Stimulated activated CD4-positive, alpha-beta T cell treated with anti-CD3 and anti-CD28 coated beads, Interleukin-15, amount 100 ng/mL, for 24 hours (primary cell): ENCODE measurements around the gene TREH.
"Not testable (repeated sequence)": the region's sequence is repeated elsewhere in the genome, so short reads cannot be mapped to it uniquely, and the experiment has no call there.

Source experiments
- DNase-seq: peaks from one replicate; pipeline ENCODE4 v3.0.0-alpha.2; 2020

TREH gene, protein sequence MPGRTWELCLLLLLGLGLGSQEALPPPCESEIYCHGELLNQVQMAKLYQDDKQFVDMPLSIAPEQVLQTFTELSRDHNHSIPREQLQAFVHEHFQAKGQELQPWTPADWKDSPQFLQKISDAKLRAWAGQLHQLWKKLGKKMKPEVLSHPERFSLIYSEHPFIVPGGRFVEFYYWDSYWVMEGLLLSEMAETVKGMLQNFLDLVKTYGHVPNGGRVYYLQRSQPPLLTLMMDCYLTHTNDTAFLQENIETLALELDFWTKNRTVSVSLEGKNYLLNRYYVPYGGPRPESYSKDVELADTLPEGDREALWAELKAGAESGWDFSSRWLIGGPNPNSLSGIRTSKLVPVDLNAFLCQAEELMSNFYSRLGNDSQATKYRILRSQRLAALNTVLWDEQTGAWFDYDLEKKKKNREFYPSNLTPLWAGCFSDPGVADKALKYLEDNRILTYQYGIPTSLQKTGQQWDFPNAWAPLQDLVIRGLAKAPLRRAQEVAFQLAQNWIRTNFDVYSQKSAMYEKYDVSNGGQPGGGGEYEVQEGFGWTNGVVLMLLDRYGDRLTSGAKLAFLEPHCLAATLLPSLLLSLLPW

DNA sequence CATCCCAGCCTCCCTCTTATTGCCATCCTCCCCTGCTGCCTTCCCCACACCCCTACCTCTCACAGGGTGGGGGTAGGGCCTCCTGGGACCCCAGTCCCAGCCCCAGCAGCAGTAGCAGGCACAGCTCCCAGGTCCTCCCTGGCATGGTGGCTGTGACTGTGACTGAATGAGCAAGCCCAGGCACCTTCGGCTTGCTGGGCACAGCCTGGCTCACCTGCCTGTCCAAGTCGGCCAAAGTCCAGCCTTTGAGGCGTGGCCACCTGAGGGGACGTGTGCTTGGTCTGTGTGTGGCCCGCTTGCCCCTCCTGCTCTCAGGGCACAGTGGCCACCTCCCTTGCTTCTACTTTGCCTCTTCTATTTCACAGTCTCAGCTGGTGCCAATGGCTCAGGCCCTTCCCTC, at the start of gene TREH:
Gene TREH (minus strand): TSS at position 168 of the 400 bp plus-strand sequence. CDS start 23 bp downstream, at position 145.
- no peak for DNase-seq

DNA sequence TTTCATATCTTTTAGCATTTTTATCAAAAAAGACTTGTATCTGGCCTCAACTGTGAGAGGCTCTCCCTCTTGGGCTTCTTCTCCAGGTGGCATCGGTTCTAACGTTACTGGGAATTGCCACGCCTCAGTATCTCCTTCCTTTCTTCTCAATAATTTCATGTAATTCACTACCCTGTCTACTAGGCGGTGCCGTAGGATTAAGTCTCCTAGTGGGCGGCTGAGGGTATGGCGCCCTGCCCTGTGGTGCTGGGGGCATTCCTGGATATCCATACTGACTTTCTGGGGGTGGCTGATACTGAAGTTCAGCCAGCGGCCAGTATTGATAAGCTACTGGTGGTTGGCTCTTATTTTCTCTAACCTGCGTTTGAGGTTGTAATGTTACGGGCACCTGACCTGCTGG, 48.7 kb upstream of the TREH start:
- not testable (repeated sequence) for DNase-seq

- not testable (repeated sequence) for DNase-seq
Measured at GRCh38 chr11:118727721-118728066, 48.2 kb upstream of the TREH start.

DNA sequence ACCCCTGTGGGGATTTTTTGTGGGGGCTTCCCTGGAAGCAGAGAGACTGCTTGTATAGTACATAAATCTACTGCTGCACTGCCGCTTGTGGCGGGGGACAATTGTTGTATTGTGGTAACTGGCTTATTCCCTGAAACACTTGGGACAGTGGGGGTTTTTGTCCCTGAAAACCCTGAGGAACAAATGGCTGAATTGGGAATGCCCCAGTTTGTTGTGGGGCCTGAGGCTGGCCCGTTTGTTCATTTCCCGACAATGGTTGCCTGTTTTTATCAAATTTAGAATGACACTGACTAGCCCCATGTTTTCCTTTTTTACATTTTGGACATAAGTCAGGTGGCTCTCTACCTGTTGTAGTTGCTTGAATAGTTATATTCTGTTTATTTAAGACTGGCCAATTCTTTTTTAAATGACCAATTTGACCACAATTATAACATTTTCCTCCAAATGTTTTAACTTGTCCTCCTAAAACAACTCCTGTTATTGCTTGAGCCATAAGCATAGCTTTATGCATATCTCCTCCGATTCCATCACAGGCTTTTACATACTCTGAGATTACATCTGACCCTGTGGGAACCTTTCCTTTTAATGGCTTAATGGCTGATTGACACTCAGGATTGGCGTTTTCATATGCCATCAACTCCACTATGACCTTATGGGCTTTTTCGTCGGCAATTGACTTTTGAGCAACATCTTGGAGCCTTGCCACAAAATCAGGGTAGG, 47.7 kb upstream of the TREH start:
- not testable (repeated sequence) for DNase-seq

GRCh38 chr11:118721478-118722015, 42.1 kb upstream of the TREH start:
- DNase-seq, result not testable (repeated sequence)

GRCh38 chr11:118720740-118721139, 41.3 kb upstream of the TREH start:
- not testable (repeated sequence) for DNase-seq

GRCh38 chr11:118720078-118720477, 40.6 kb upstream of the TREH start:
- not testable (repeated sequence) for DNase-seq

DNA sequence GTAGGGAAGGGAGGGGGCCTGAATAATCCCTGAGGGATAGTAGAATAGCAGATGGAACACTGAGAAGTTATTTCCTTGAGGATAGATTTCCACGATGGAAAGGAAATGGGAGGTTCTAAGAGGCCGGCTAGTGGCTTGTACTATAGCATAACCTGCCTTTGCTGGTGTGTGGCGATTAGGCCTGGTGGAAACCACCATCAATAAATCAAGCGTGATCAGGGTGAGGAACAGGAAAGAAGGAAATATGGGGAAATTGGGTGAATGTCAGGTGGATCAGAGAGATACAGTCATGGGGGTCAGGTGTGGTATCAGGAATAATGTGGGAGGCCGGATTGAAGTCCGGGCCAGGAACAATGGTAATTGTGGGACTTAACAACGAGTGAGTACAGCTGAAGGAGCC, 39.1 kb upstream of the TREH start:
- not testable (repeated sequence) for DNase-seq

GRCh38 chr11:118717733-118718132, 38.3 kb upstream of the TREH start:
- not testable (repeated sequence) for DNase-seq

DNA sequence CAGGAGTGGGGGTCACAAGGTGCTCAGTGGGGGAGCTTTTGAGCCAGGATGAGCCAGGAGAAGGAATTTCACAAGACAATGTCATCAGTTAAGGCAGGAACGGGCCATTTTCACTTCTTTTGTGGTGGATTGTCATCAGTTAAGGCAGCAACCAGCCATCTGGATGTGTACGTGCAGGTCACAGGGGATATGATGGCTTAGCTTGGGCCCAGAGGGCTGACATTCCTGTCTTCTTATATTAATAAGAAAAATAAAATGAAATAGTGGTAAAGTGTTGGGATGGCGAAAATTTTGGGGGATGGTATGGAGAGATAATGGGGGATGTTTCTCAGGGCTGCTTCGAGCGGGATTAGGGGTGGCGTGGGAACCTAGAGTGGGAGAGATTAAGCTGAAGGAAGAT, 37.8 kb upstream of the TREH start:
- DNase-seq, result not testable (repeated sequence)

DNA sequence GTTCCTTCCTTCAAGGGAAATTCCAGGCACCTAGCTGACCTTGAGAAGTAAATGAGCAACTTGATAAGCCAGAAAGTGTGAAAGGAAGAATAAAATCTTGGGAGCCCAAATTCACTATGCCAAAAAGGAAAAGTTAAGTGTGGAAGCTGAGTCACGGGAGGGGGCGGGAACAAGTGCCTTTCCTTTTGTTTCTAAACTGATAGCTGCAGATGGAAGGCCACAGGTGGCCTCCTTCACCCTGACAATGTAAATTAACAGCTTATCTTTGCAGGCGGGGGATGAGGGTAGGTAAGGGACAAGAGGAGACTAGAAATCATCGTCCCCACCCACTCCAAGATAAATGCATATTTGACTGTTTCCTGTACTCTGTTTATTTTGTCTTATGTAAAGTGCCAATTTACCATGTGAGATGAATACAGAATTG, 36.4 kb upstream of the TREH start:
- DNase-seq, result no peak

DNA sequence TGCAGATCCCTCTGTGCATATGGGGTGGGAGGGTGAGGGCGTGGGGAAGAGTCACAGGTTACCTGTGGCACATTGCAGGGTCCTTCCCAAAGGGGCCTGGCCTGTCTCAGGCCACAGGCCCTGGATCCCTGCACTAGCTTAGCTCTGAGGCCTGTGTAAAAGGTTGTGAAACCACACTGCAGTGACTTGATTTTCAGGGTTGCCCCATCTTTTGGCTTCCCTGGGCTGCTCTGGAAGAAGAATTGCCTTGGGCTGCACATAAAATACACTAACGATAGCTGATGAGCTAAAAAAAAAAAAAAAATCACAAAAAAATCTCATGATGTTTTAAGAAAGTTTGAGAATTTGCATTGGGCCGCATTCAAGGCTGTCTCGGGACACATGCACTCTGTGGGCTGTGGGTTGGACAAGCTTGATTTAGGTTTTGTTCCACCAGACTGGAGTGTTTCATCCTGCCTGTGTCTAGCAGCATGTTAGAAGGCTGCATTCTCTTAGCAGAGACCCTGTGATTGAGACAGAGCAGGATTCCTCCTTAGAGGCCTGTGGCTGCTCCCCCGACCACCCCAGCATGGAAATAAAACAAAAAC, 35.9 kb upstream of the TREH start:
- DNase-seq, result no peak

DNA sequence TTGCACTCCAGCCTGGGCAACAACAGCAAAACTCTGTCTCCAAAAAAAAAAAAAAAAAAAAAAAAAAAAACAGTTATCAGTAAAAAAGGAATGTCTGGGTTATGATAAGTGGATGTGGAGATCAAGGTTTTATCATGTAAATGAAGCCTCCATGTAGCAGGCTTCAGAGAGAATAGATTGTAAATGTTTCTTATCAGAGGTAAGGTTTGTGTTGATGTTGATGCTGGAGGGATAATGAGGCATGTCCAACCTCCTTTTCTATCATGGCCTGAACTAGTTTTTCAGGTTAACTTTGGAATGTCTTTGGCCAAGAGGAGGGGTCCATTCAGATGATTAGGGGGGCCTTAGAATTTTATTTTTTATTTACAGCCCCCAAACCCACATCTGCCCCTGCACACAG, 35.4 kb upstream of the TREH start:
- DNase-seq, result no peak

DNA sequence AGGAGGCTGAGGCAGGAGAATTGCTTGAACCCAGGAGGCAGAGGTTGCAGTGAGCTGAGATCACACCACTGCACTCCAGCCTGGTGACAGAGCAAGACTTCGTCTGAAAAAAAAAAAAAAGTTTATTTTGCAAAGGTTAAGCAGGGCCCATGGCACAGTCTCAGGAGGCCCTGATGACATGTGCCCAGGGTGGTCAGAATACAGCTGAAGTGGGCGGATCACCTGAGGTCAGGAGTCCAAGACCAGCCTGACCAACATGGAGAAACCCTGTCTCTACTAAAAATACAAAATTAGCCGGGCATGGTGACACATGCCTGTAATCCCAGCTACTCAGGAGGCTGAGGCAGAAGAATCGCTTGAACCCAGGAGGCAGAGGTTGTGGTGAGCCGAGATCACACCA, 35.0 kb upstream of the TREH start:
- DNase-seq, result not testable (repeated sequence)

DNA sequence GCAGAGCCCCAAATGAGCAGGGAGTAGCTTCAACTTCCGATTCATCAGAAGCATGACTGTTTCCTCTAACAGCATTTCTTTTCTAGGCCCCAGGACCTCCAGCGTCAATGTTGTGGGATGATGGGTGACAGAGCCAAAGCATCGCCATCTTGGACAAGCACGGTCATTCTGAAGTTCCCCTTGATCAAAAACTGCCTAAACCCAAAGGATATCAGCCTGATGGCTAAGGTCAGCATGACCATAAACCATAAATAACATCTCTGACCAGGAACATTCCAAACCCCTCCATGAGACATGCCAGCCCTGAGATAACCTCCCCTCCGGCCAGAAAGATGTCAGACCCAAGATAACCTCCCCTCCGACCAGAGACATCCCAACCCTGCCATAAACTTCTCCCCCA, 28.8 kb upstream of the TREH start:
- no peak for DNase-seq

DNA sequence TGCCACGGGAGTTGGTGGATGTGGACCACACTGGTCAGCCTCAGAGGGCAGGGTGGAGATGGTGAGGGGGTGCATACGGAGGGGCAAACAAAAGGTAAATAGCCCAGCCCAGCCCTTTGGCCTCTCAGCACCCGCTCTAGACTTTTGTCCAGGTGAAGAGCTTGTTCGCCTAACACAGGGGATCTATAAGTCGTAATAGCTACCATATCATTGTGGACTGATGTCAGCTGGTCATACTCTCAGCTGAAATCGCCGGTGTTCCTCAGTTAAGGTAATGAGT, 27.0 kb upstream of the TREH start:
- no peak for DNase-seq

GRCh38 chr11:118705791-118706545, 26.5 kb upstream of the TREH start:
- DNase-seq, result no peak

DNA sequence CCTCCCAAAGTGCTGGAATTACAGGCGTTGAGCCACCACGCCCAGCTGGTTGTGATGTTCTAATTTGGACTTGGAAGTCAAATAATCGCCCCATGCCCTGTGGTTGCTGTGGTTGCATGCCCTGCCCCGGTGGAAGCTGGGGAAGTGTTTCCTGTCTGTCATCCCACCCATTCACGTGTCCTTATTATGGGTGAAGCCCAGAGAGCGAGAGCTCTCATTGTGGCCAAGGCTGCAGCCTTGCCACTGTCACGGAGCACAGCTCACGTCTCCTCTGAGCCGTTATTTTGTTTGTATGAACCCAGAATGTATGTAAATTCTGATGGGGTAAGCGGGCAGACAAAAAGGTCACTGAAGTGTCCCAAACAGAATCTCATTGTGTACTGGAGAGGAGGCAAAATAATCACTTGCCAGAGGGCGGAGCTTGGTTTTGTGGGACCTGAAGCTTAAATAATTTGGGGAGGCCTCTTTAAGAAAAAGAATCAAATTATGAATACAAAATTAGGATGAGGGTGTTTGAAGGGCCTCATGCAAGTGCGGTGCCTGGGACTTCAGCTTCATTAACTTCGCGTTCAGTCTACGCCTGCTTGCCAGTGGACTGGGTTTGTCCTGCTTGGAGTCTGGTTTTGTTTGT, 25.8 kb upstream of the TREH start:
- peak; percentile 39 for DNase-seq

GRCh38 chr11:118703563-118704106, 24.2 kb upstream of the TREH start:
- no peak for DNase-seq

- DNase-seq, result no peak
Measured at GRCh38 chr11:118699506-118700220, 20.2 kb upstream of the TREH start.

DNA sequence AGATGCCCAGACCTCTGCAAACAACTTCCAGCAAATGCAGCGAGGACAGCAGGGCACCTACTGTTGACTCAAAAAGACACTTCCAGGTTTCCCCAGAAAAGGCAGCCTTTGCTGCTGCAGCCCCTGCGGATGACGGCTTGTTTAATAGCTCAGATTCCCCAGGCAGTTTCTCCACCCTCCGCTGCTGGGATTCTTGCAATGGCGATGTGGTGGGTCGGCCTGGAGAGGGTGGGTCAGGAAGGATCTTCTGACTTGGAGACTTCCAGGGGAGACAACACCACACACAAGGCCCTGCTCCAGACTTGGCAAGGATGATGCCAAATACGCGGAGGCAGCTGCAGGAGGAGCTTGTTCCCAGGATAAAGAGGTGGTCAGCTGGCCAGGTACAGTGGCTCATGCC, 17.9 kb upstream of the TREH start:
- no peak for DNase-seq
